ENCODE results near the gene ZC3H6. TPM values are rescaled to one million over a fixed set of nuclear protein-coding genes. Genes with fewer than 3 reads are reported as not detected.
"Not testable (repeated sequence)": the region's sequence is repeated elsewhere in the genome, so short reads cannot be mapped to it uniquely, and the experiment has no call there.

The ZC3H6 gene
- total RNA-seq, 1 donor from 2014 or later = 3.9 TPM

DNA sequence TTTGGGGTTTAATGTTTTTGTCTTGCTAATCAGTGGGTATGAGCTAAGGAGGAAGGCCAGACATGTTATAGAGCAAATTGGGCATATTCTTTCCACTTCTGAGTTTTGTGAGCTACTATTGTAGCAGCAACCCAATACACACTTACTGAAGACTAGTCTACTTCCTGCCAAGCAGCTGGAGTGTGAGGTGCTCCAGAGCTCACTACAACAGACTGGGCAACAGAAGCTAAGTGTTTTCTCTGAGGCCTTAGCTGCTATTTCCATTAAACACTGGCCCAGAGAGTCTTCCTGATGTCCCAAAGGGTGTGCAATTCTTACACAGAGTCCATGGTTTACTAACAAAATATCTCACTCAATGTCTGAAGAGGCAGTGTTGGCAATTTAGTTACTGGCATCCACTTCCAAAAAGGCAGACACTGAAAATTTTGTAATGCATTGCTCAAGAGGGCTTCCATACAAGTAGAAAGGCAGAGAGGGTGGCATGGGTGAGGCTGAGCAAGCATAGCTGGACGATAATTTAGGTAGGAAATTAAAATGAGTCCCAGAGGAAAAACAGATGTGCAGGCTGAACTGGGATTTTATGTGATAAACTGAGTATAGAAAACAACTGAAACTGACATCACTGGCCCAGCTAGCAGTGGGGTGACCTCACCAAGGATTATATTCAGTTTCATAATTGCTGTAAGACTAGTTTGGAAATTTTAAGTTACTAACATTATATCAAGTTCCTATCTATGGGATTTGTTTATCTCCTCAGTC lies 68.6 kb downstream of the ZC3H6 start:
- Mint-ChIP-seq H3K9me3 (ENCODE audit: unreplicated experiment) (no peaks in the 10 kb centered on the region), H3K4me3 (ENCODE audit: unreplicated experiment) (no peak overlapping the region), H3K4me1 (ENCODE audit: low read depth, unreplicated experiment) (no peaks in the 10 kb centered on the region), H3K27me3 (ENCODE audit: low read depth, unreplicated experiment) (no peaks in the 10 kb centered on the region), H3K36me3 (ENCODE audit: low read depth, unreplicated experiment) (peaks cover 2% of the 10 kb centered on the region), H3K27ac (ENCODE audit: unreplicated experiment) (no peak overlapping the region)
- no peak overlapping the region for H3K4me3 ChIP-seq (ENCODE audit: insufficient read depth, low read depth, low read length)
- TF ChIP-seq EZH2 (IDR thresholded peaks at IDR 0.05; ENCODE audit: insufficient read depth, low read length) = no peak
- TF ChIP-seq, protein P1, sequence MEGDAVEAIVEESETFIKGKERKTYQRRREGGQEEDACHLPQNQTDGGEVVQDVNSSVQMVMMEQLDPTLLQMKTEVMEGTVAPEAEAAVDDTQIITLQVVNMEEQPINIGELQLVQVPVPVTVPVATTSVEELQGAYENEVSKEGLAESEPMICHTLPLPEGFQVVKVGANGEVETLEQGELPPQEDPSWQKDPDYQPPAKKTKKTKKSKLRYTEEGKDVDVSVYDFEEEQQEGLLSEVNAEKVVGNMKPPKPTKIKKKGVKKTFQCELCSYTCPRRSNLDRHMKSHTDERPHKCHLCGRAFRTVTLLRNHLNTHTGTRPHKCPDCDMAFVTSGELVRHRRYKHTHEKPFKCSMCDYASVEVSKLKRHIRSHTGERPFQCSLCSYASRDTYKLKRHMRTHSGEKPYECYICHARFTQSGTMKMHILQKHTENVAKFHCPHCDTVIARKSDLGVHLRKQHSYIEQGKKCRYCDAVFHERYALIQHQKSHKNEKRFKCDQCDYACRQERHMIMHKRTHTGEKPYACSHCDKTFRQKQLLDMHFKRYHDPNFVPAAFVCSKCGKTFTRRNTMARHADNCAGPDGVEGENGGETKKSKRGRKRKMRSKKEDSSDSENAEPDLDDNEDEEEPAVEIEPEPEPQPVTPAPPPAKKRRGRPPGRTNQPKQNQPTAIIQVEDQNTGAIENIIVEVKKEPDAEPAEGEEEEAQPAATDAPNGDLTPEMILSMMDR (IDR thresholded peaks at IDR 0.05; ENCODE audit: insufficient read depth, low read depth, low read length) = no peak
- H3K27me3 ChIP-seq (ENCODE audit: insufficient read depth, low read length) = no peaks in the 10 kb centered on the region
- no peak for DNase-seq (ENCODE audit: low read depth)
- H2AFZ ChIP-seq (ENCODE audit: low read depth, low read length) = no peak overlapping the region
- H3K79me2 ChIP-seq (ENCODE audit: insufficient read depth, low read length) = no peaks in the 10 kb centered on the region
- H3K36me3 ChIP-seq (ENCODE audit: insufficient read depth, low read length) = no peaks in the 10 kb centered on the region
- H3K4me2 ChIP-seq (ENCODE audit: low read length) = no peak overlapping the region
- no peaks in the 10 kb centered on the region for H3K4me1 ChIP-seq (ENCODE audit: insufficient read depth, low read length)
- FAIRE-seq = no peak
- no peak overlapping the region for H3K27ac ChIP-seq (ENCODE audit: low read depth, low read length)
- no peaks in the 10 kb centered on the region for H4K20me1 ChIP-seq (ENCODE audit: insufficient read depth, low read length)
- no peak overlapping the region for H3K9ac ChIP-seq (ENCODE audit: low read length)
- no peaks in the 10 kb centered on the region for H3K9me3 ChIP-seq (ENCODE audit: insufficient read depth, low read depth, low read length)

DNA sequence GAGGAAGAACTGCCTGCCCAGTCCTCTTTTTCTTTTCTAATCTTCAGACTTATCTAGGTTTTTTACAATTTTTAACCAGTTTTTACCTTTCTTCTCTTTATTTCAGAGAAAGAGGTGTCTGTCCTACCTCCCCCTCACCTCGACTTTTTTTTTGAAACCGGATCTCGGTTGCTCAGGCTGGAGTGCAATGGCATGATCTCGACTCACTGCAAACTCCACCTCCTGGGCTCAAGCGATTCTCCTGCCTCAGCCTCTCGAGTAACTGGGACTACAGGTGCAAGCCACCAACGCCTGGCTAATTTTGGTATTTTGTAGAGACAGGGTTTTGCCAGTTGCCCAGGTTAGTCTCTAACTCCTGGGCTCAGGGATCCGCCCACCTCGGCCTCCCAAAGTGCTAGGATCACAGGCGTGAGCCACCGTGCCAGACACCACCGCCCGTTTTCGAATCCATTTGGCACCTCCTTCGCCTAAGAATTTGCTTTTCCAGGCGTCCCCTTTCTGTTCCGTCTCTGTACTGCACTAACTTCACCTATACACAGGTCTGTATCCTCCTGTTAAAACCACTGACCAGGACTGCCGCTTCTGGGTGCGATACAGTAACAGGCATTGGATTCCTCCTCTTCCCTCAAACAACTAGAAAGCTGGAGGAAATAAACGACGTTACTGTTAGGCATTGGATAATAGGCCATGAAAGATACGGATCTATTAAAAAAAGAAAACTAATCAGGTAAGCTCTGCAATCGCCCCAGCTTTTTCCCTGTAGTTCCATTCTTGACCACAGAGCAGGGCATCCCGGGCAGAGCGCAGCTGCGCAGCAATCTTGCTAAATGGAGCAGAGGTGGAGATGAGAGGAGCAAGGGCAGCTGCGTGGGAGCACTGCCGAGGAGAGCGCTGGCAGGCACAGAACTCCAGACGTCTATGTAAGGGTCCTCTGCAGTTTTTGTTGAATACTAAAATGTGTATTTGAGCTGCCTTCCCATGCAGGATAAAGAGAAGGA lies 69.9 kb downstream of the ZC3H6 start:
- H3K4me3 ChIP-seq (ENCODE audit: insufficient read depth, low read depth, low read length) = no peak overlapping the region
- H3K27me3 ChIP-seq (ENCODE audit: insufficient read depth, low read length) = no peaks in the 10 kb centered on the region
- Mint-ChIP-seq H3K4me1 (ENCODE audit: low read depth, unreplicated experiment) (no peaks in the 10 kb centered on the region), H3K9me3 (ENCODE audit: unreplicated experiment) (no peaks in the 10 kb centered on the region), H3K36me3 (ENCODE audit: low read depth, unreplicated experiment) (peaks cover 2% of the 10 kb centered on the region), H3K27ac (ENCODE audit: unreplicated experiment) (no peak overlapping the region), H3K27me3 (ENCODE audit: low read depth, unreplicated experiment) (no peaks in the 10 kb centered on the region), H3K4me3 (ENCODE audit: unreplicated experiment) (no peak overlapping the region)
- no peaks in the 10 kb centered on the region for H3K9me3 ChIP-seq (ENCODE audit: insufficient read depth, low read depth, low read length)
- TF ChIP-seq, protein P1 (IDR thresholded peaks at IDR 0.05; ENCODE audit: insufficient read depth, low read depth, low read length) = no peak
- no peak for TF ChIP-seq EZH2 (IDR thresholded peaks at IDR 0.05; ENCODE audit: insufficient read depth, low read length)
- no peaks in the 10 kb centered on the region for H4K20me1 ChIP-seq (ENCODE audit: insufficient read depth, low read length)
- H3K4me2 ChIP-seq (ENCODE audit: low read length) = no peak overlapping the region
- no peak overlapping the region for H2AFZ ChIP-seq (ENCODE audit: low read depth, low read length)
- no peak for DNase-seq (ENCODE audit: low read depth)
- FAIRE-seq = no peak
- no peaks in the 10 kb centered on the region for H3K36me3 ChIP-seq (ENCODE audit: insufficient read depth, low read length)
- H3K79me2 ChIP-seq (ENCODE audit: insufficient read depth, low read length) = no peaks in the 10 kb centered on the region
- H3K9ac ChIP-seq (ENCODE audit: low read length) = no peak overlapping the region
- H3K27ac ChIP-seq (ENCODE audit: low read depth, low read length) = no peak overlapping the region
- no peaks in the 10 kb centered on the region for H3K4me1 ChIP-seq (ENCODE audit: insufficient read depth, low read length)

DNA sequence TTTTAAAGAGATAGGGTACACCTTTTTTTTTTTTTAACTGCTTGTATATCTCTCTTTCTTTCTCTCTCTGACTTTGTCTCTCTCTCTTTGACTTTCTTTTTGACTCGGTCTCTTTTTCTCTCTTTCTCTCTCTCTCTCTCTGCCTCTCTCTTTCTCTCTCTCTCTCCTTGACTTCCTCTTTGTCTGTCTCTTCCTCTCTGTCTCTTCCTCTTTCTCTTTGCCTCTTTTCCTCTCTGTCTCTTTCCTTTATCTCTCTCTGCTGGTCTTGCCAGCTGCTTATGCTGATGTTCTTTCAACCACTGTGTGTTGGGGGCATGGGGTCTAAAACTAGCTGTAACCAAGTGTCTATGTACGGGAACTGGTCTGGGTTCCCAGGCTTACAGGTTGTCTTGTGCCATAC lies 76.9 kb downstream of the ZC3H6 start:
- not testable (repeated sequence) for H3K4me1 ChIP-seq (ENCODE audit: insufficient read depth, low read length); H3K9me3 ChIP-seq (ENCODE audit: insufficient read depth, low read depth, low read length); H3K36me3 ChIP-seq (ENCODE audit: insufficient read depth, low read length); H3K9ac ChIP-seq (ENCODE audit: low read length); H2AFZ ChIP-seq (ENCODE audit: low read depth, low read length); H3K4me1 Mint-ChIP-seq (ENCODE audit: low read depth, unreplicated experiment); H3K4me3 ChIP-seq (ENCODE audit: insufficient read depth, low read depth, low read length); H3K27ac ChIP-seq (ENCODE audit: low read depth, low read length); H3K27me3 ChIP-seq (ENCODE audit: insufficient read depth, low read length); H3K4me3 Mint-ChIP-seq (ENCODE audit: unreplicated experiment); DNase-seq (ENCODE audit: low read depth); H3K27ac Mint-ChIP-seq (ENCODE audit: unreplicated experiment); H3K9me3 Mint-ChIP-seq (ENCODE audit: unreplicated experiment); H4K20me1 ChIP-seq (ENCODE audit: insufficient read depth, low read length); H3K36me3 Mint-ChIP-seq (ENCODE audit: low read depth, unreplicated experiment); H3K4me2 ChIP-seq (ENCODE audit: low read length); FAIRE-seq; H3K79me2 ChIP-seq (ENCODE audit: insufficient read depth, low read length); H3K27me3 Mint-ChIP-seq (ENCODE audit: low read depth, unreplicated experiment)

DNA sequence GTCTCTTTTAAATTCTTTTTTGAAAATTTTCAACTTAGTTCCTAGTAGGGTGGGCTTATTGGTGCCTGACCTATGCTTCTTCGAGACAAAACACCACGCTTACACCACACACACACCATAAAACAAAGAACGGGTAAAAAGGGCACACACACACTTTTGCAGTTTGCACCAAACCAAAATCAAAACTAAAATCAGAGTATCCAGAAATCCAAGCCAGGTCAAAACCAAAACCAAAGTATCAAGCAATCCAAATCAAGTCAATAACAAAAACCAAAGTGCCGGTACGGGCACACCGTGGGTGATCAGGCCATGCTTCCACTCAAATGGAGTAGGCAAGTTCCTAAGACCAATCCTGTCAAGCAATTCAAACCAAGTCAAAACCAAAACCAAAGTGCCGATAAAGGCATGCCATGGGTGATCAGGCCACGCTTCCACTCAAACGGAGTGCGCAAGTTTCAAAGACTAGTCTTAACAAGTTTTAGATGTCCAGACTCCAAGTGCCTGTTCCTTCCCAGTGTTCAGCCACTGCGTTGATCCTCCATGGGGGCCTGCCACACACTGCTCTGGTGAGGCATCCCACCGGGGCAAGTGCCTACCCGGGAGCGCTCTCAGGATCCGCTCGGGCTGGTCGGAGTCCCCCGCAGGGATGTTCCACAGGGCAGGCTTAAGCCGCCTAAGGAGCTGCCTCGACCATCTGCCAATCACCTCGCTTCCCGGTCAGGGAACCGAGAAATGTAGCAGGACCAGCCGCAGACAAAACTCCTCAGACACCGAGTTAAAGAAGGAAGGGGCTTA lies 77.6 kb downstream of the ZC3H6 start:
- not testable (repeated sequence) for H3K9me3 Mint-ChIP-seq (ENCODE audit: unreplicated experiment); H4K20me1 ChIP-seq (ENCODE audit: insufficient read depth, low read length); H3K27me3 Mint-ChIP-seq (ENCODE audit: low read depth, unreplicated experiment); H3K4me2 ChIP-seq (ENCODE audit: low read length); H3K4me1 ChIP-seq (ENCODE audit: insufficient read depth, low read length); H3K4me3 Mint-ChIP-seq (ENCODE audit: unreplicated experiment); H2AFZ ChIP-seq (ENCODE audit: low read depth, low read length); H3K9ac ChIP-seq (ENCODE audit: low read length); H3K4me3 ChIP-seq (ENCODE audit: insufficient read depth, low read depth, low read length); H3K27me3 ChIP-seq (ENCODE audit: insufficient read depth, low read length); H3K9me3 ChIP-seq (ENCODE audit: insufficient read depth, low read depth, low read length); H3K36me3 Mint-ChIP-seq (ENCODE audit: low read depth, unreplicated experiment); H3K27ac ChIP-seq (ENCODE audit: low read depth, low read length); H3K36me3 ChIP-seq (ENCODE audit: insufficient read depth, low read length); H3K79me2 ChIP-seq (ENCODE audit: insufficient read depth, low read length); H3K4me1 Mint-ChIP-seq (ENCODE audit: low read depth, unreplicated experiment); H3K27ac Mint-ChIP-seq (ENCODE audit: unreplicated experiment); FAIRE-seq; DNase-seq (ENCODE audit: low read depth)
